DMS153 (cell line): Measurements from ENCODE around the gene ANKRD17.
"Not testable (repeated sequence)": the region's sequence is repeated elsewhere in the genome, so short reads cannot be mapped to it uniquely, and the experiment has no call there.

Experiments
- DNase-seq: peaks from one replicate; lab custom pipeline; 2025; lab: John Stamatoyannopoulos, UW

Gene ANKRD17

DNA sequence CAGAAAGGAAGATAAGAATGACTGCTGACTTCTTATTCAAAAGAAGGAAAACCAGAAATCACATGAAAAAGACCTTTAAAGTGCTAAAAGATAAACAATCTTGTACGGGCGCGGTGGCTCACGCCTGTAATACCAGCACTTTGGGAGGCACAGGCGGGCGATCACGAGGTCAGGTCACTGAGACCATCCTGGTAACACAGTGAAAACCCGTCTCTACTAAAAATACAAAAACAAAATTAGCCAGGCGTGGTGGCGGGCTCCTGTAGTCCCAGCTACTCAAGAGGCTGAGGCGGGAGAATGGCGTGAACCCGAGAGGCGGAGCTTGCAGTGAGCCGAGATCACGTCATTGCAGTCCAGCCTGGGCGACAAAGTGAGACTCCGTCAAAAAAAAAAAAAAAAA, 54.6 kb downstream of the ANKRD17 start:
- not testable (repeated sequence) for DNase-seq

- no peak for DNase-seq
These were observed 61.4 kb downstream of the ANKRD17 start for GRCh38 chr4:73197220-73197619.

GRCh38 chr4:73194064-73194463, 64.5 kb downstream of the ANKRD17 start:
- no peak for DNase-seq

GRCh38 chr4:73193659-73194058, 64.9 kb downstream of the ANKRD17 start:
- no peak for DNase-seq

GRCh38 chr4:73193155-73193554, 65.4 kb downstream of the ANKRD17 start:
- no peak for DNase-seq

- DNase-seq = no peak
These were observed 69.3 kb downstream of the ANKRD17 start for GRCh38 chr4:73189274-73189810.

GRCh38 chr4:73187325-73187724, 71.3 kb downstream of the ANKRD17 start:
- DNase-seq = no peak

GRCh38 chr4:73185903-73186302, 72.7 kb downstream of the ANKRD17 start:
- no peak for DNase-seq

- no peak for DNase-seq
These were observed 77.4 kb downstream of the ANKRD17 start for GRCh38 chr4:73181231-73181630.

DNA sequence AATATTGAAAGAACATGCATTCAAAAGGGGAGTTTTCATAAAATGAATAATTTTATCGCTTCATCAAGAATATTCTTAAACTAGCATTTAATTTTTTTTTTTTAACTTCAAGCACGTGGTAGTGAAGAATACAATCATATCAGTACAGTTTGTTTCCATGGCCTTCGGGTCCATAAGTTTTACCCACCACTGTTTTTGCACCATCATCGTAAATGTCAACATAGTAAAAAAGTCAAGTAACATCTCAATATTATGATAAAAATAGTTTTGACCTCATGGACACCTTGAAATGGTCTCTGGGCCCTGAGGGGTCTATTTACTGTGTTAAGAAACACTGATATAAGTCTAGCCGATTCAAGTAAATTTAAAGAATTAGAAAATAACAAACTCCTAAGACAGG, 80.2 kb downstream of the ANKRD17 start:
- DNase-seq = no peak

GRCh38 chr4:73172161-73172560, 86.4 kb downstream of the ANKRD17 start:
- no peak for DNase-seq

DNA sequence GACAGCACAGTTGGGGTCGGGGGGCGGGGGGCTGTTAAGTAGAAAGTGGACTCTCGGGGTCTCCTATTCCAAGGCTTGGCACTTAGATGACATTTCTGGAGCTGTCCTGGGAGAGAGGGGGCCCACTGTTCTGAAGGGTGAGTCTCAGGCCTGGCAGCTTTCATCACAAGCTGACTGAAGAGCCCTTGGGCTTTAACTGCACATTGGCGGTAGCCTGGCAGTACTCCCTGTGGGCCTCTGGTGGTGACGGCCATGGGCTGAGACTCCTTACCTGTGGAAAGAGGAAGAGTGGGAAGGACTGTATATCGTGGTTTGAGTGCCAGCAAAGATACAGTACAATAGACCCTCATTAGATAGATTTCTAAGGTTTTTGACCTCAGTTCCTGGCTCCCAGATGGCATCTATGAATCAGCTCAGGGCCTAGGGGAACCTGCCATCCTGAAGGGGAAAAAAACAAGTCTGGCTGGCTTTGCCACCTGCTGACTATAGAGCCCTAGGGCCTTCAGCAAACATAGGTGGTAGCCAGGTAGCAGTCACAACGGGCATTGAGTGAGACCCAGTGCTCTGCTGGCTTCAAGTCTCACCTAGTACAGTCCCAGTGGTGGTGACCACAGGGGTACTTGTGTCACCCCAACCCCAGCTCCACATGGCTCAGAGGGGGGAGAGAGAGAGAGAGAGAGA, 87.9 kb downstream of the ANKRD17 start:
- no peak for DNase-seq

DNA sequence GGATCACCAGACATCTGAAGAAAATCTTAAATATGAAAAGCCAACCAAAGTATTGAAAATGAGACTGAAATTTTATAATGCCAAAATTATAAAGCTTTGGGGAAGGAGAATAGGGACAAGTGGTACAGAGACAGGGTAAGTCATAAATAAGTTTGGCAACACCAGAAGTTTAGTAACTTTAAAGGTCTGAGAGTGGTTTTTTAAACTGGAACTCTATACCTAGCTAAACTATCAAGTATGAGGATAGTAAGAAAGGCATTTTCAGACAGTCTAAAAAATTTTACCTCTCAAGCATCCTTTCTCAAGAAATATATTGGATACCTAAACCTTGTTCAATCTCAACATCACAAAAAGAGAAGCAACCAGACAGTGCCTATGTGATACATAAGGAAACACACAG, 92.4 kb downstream of the ANKRD17 start:
- no peak for DNase-seq

GRCh38 chr4:73161527-73162185, 96.9 kb downstream of the ANKRD17 start:
- no peak for DNase-seq

- DNase-seq = no peak
These were observed 102.2 kb downstream of the ANKRD17 start for GRCh38 chr4:73156394-73156793.

GRCh38 chr4:73152893-73153292, 105.7 kb downstream of the ANKRD17 start:
- DNase-seq = no peak

- DNase-seq = no peak
These were observed 115.5 kb downstream of the ANKRD17 start for GRCh38 chr4:73142995-73143547.

DNA sequence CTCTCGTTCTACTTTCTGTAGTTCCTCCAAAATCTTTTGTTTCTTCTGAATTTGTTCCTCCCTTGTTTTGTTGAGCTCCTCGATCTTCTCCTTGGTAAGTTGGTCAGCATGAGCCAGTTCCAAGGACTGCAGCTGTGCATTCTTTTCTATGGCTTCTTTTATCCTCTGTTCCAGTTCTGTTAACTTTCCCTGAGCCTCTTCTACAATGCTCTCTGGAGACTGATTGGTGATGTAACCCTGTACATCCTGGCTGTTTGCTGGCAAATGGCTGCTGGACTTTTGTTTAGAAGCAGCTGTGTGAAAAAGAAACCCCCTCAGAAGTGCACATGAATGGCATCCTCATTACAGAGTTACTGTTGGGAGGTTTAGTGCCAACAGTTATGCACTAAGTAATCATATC, 118.6 kb downstream of the ANKRD17 start:
- no peak for DNase-seq

GRCh38 chr4:73139245-73139644, 119.4 kb downstream of the ANKRD17 start:
- DNase-seq = no peak

- no peak for DNase-seq
These were observed 121.5 kb downstream of the ANKRD17 start for GRCh38 chr4:73137121-73137520.

DNA sequence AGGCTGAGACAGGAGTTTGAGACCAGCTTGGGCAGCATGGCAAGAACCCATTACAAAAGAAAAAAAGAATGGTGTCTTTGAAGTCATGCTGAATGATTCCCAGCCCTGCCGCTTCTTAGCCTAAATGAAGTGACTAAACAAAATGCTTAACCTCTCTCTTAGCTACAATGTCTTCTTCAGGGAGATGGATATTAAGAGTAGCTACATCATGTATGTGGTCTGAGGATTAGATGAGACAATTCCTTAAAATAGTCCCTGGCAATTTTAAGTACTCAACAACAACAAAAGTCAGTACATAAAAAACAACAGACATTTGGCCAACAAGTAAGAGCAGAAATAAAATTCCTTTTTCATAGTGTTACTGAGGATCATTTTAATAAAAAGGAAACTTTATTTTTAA, 124.8 kb downstream of the ANKRD17 start:
- no peak for DNase-seq

DNA sequence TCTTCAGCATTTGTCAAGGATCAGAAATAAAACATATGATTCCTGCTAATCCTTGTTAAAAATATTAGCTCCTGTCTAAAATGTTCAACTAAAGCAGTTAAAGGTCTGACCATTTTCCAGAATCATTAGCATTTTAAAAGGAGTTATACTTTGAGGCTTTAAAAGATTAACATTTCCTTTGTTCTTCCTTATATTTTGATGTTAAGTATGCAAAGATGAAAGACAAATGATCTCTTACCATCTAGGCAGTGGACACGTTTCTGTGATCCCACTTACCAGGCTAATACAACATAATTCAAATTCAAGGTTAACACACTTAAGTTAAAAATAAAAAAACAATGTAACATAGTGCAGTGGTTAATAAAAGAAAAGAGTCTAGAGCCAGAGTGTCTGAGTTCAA, 127.3 kb downstream of the ANKRD17 start:
- DNase-seq = no peak

GRCh38 chr4:73129319-73129718, 129.3 kb downstream of the ANKRD17 start:
- DNase-seq = no peak
